CD4-positive, alpha-beta T cell treated with Interleukin-4 for 4 hours (primary cell): ENCODE results near the gene POLD2.
"Not testable (repeated sequence)": the region's sequence is repeated elsewhere in the genome, so short reads cannot be mapped to it uniquely, and the experiment has no call there.

ENCODE experiments used
- DNase-seq: peaks from one replicate; pipeline ENCODE4 v3.0.0-alpha.2; 2020

POLD2 gene

DNA sequence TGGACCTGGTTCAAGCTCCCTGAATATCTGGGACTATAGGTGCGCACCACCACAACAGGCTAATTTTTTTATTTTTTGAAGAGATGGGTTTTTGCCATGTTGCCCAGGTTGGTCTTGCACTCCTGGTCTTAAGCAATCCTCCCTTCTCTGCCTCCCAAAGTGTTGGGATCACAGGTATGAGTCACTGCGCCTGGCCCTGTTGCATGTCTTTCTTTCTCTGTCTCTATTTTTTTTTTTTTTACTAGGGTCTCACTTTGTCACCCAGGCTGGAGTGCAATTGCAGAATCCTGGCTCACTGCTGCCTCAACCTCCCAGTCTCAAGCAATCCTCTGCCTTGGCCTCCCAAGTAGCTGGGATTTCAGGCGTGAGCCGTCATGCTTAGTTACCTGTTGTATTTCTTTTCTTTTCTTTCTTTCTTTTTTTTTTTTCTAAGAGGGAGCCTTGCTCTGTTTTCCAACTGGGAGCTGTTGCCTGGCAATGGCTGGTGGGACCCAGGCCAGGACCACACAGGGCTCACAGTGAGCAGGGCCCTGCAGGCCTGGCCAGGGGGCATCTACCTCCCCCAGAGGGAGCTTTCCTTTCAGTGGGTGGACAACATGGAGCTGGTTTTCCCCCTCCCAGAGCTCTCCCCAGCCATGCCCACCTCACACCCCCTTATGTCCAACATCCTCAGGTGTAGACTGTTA, 11.7 kb upstream of the POLD2 start:
- no peak for DNase-seq

DNA sequence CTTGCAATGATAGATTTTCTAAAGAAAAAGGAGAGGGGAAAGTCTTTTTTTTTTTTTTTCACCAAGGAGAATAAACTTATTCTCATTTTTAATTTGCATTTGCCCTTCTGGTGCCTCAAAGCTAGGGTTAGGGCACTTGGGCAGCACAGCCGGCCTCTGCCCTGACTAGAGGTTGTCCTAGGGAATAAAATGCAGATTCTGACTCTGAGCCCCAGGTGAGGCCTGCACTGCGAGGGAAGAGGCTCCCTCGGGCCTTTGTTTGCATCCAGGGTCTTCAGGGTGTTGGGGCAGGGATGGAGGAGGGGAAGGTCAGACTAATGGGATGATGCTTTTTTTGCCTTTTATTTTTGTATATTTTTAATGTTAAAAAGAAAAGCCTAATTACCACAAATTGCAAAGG, 9.9 kb upstream of the POLD2 start:
- DNase-seq = no peak

DNA sequence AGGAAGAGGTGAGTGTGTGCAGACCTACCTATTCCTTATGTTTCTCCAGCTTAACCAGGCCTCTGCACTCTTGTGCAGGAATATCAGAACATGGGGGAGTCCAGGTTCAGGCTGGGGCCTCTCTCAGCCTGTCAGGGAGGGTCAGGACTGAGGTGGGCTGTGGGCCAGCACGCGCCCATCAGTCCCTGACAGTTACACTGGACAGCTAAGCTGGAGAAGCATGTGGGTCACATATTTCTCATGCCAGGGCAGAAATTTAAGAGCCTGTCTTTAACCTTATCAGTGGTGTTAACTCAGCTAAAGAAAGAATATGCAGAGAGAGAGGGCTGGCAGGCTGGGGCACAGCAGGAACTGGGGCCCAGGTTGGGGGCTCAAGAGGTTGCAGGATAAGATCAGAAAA, 8.7 kb upstream of the POLD2 start:
- DNase-seq = no peak

DNA sequence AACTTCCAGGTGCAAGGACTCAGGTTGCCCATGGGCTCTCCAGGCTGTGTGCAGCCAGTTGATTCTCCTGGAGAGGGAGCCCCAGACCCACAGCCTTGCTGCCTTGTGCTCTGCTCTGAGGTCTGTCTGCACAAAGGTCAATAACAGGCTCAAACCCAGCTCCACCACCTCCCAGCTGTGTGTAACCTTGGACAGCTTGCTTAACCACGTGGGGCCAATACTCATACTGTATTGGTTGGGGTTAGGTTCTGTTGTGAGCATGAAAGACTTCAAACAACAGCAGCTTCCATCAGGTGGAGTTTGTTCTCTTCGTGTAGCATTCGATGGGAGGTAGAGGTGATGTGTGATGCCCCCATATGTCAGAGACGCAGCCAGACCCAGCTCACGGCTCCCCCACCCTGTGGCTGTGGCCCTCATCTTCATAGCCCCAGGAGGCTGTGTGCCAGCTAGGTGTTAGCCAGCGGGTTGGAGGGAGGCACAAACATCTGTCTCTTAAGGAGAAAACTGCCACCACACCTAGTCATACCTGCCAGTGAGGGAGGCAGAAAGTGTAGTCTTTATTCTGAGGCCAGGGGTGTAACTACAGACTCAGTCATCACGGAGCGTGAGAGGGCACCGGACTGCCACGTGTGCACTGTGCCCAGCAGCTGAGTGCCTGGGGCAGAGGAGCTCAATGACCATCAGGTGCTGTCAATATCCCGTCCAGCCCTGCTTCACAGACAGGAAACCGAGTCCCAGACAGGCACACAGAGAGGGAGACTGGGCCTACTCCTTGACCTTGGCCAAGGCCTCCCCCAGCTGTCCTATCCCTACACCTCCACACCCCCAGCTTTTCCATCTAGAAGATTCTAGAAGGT, 8.1 kb upstream of the POLD2 start:
- DNase-seq = no peak

DNA sequence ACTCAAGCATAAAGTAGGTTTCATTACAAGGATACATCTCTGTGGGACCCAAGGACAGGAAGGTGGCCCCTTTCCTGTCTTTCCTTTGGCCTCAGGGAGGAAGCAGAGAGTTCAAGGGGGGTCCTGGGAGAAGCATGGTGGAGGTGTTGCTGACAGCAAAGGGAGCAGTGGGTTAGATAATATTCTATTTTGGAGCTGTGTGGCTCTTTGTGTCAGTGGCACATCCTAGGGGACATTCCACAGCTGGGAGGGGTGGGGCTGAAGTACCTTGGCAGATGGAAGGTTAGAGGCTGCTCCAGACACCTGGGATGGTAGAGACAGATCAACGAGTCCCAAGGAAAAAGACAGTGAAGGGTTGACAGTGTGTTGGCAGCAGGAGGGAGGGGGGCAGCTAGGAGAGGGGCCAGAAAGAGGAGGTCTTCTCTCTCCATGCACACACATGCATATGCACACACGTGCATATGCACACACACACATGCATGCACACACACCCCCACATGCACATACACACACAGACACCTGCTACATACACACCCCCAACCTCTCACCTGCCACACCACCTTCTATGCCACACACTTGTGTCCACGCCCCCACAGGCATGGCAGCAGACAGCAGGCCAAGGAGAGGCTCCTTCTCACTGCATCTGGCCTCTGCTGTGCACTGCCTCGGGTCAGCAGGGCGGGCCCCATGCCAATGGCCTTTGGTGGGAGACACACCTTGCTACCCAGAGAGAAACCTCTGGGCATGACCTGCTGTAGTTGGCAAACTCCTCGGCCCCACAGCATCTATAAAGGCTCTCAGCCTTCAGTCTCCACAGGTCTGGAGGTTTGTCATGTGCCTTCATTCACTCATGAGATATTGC, 5.6 kb upstream of the POLD2 start:
- DNase-seq = no peak

DNA sequence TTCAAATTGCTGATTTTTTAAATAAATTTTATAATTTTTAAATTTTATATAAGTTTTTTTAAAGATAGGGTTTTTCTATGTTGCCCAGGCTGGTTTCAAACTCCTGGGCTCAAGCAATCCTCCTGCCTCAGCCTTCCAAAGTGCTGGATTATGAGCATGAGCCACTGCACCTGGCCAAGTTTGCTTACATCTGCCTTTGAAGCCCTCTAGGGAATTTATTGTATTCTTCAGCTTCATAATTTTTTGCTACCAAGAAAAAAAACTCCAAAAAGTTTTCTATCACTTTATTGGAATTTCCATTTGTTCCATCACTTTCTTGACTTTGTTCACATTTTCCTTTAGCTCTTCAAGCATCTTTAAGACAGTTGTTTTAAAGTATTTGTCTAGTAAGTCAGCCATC, 3.8 kb upstream of the POLD2 start:
- DNase-seq = no peak

DNA sequence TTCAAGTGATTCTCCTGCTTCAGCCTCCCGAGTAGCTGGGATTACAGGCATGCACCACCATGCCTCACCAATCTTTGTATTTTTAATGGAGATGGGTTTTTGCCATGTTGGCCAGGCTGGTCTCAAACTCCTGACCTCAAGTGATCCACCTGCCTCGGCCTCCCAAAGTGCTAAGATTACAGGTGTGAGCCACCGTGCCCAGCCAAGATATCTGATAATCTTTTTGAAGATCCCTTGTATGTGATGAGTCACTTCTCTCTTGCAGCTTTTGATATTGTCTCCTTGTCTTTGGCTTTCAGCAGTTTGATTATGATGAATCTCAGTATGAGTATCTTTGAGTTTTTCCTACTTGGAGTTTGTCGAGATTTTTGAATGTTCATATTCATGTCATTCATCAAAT, 3.2 kb upstream of the POLD2 start:
- DNase-seq = not testable (repeated sequence)

DNA sequence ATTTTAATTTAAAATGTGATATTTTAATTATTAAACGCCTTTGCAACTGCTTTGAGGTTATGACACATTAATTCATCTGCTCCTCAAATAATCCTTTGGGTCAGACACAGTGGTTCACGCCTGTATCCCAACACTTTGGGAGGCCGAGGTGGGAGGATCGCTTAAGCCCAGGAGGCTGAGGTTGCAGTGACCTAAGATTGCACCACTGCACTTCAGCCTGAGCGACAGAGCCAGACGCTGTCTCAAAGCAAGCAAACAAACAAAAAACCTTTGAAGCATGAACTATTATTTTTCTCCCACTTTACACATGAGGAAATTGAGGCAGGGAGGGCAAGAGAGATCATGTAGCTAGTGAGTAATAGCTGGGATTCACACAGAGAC, 1.5 kb upstream of the POLD2 start:
- DNase-seq = no peak

DNA sequence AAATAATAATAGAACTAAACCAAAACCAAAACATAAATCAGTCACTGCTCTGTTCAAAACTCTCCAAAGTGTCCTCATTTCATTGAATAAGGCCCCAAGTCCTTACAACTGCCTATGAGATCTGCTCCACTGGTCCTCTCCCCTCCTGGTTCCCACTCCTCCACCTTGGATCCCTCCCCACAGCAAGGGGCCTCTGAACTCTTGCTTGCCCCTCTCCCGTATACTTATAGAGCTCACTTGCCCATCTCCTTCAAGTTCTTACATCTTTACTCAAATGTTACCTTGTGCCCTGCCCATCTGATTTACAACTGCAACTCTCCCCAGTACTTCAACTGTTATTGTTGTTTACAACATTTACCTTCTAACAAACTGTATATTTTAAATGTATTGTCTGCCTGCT, 819 bp downstream of the POLD2 start:
- no peak for DNase-seq

DNA sequence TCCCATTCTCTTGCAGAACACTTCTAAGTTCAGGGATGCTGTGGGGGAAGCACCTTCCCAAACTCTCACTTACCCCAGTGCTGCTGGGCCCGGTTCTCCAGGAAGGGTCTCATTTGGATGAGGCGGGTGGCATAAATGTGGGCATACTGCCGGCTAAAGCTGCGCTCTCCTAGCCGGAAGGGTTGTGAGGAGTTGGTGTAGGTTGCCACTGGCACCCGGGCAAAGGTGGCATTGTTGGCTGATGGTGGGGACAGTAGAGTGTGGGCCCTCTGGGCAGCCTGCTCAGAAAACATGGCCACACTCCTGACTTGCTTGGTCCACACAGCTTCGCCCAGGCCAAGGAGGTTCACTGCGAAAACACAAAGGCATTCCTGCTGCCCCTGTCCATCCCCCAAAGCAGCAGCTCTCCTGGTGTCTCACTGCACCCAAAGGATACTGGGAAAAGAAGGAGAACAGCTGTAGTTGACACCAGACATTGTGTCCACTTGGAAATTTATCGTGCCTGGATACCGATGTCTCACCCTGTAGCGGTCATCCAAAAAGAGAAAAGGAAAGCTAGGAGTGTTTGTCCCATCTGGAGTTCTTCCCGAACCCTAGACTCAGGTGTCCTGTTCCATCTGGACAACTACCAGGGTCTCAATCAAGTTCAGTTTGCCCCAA, 1.5 kb downstream of the POLD2 start:
- no peak for DNase-seq

DNA sequence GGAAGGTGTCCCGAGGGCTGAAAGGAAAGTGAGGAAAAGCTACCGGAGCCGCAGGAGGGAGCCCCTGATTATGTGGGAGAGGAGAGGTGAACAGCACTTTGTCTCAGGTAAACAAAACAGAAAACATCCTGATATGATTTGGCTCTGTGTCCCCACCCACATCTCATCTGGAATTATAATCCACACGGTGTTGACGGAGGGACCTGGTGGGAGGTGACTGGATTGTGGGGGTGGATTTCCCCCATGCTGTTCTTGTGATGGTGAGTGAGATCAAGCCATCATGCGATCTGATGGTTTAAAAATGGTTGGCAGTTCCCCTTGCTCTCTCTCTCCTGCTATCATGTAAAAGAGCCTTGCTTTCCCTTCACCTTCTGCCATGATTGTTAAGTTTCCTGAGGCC, 3.0 kb downstream of the POLD2 start:
- no peak for DNase-seq

DNA sequence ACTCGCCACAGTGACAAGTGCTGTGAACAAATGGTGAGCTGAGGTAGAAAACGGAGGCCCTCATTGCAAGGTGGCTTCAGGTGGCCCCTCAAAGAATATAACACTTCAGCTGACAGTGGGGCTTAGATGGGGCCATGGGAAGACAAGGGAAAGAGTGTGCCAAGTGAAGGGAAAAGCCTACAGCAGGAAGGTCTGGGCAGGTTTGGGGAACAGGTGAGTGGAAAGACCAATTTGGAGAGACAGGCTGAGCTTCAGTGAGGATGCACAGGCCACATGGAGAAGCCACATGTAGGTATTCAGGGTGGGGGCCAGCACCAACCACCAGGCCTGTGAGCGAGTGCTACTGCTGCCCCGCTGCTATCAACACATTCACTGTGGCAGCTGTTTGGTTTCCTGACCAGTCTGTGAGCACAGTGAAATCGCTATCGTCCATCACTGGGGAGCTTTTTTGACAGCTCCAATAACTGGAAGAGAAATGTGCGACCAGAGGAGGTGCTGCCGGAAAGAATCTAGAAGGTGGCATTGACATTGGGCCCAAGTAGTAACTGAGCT, 3.4 kb downstream of the POLD2 start:
- no peak for DNase-seq

DNA sequence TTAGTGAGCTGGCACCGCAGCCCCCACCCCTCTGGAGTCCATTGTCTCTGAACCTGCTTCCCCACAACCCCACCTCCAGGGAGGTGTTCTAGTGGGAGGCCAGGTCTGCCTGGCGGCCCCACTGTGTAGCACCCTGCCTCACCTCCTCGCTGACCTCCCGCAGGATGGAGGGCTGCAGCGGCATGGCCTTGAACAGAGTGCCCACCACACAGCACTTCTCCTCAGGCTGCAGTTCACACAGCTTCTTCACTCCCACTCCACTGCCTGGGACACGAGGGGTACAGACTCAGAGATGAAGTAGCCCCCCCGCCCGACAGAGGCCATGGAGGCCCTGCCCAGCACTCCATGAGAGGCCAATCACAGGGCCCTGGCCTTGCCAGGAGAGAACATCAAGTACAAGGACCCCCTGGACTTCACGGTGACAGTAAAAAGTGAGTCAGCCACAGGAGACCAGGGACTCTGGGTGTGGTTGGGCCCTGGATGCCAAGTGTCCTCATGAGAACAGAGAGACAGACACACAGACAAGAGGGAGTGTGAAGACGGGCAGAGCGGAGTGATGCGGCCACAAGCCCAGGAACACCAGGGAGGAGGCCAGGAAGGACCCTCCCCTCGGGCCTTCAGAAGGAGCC, 5.4 kb downstream of the POLD2 start:
- no peak for DNase-seq

DNA sequence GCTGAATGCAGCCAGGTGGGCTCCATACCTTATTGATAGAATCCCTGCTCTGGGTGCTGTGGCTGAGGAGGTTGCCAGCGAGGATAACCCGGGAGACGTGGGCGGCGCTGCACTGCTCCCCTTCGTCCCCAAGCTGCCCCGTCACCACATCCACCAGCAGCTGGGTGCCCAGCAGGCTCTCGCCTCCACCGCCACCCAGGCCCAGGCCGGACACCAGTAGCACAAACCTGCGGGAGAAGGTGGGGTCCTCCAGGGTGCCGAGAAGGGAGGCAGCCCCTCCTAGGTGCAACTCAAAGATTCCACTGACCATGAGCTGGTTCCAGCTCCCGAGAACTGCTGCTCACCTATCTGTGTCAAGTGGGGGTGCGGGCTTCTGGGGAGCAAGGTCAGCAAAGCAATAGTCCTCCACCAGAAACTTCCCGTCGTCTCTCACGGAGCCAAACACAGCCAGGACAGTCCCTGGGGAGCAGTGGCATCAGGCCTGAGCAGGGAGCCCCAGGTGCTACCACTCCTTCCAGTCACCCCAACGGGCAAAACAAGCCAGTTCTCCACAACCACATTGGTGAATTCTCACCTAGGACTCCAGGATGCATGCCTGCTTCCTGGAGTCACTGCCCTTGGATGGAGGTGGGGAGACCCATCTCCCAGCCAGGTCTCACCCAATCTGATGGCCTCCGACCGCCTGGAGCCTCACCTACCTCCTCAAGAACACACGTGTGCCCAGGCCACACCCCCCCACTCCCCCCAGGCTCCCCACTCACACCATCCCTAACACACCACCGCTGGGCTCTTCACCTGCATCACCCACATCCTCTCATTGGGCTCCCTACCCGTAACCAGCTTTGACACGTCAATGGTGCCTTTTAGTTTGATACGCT, 6.3 kb downstream of the POLD2 start:
- DNase-seq = no peak

DNA sequence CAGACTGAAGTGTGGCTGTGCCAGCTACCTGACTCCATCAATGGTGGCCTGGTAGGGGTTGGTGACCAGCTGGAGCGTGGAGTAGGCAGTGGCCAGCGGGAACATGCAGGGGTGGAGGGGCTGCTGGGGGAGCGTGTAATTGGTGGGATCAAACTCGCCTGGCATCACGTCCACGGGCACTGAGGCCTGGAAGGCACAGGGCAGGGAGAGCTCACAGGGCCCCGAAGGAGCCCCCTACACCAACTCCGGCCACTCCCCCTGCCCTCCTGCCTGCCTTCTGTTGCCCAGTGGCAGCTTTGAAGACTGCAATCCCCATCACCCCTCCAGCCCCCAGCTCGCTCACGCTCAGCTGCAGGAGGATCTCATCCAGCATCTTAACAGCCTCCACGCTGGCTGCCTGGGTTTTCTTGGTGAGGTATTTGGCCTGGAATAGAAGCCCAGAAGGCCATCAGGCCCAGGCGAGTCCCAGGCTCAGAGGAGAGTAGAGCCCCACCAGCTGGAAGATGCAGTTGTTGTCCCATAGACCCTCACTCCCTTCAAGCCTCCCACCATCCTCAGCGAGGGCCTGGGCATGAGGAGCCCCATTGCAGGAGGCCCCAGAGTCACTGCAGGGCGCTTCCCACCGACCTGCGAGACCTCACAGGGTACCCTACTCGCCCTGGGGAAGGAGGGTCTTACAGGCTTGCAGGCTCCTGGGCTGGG, 7.1 kb downstream of the POLD2 start:
- no peak for DNase-seq

DNA sequence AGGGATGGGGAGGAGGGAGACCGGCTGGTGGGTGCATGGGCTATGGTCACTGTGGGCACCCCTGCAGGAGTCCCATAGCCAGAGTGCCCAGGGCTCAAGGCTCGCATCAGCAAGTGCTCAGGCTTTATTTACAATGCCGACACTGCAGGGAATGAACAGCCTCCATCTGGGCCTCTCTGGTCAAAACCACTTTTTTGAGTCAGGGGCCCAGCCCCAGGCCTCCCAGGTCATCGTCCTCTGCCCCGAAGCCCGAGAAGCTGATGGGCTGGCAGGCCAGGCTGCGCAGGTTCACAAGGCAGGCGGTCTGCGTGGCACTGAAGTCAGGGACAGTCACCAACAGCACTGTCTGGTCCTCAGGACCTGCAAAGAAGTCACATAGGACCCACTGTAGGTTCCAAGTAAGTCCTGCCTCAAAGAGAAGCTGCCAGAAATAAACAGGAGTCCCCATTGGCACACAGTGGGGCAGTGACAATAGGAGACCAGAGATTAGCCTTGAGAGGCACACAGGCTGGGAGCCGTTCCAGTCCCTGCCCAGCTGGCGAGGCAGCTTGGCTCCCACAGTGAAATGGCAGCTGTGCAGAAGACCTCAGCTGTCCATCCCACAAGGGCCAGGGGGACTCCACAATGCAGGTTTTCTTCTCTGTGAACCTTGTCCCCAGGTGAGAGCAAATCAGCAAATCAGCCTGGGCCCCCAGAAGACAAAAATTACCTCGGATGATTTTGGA, 8.6 kb downstream of the POLD2 start:
- no peak for DNase-seq

DNA sequence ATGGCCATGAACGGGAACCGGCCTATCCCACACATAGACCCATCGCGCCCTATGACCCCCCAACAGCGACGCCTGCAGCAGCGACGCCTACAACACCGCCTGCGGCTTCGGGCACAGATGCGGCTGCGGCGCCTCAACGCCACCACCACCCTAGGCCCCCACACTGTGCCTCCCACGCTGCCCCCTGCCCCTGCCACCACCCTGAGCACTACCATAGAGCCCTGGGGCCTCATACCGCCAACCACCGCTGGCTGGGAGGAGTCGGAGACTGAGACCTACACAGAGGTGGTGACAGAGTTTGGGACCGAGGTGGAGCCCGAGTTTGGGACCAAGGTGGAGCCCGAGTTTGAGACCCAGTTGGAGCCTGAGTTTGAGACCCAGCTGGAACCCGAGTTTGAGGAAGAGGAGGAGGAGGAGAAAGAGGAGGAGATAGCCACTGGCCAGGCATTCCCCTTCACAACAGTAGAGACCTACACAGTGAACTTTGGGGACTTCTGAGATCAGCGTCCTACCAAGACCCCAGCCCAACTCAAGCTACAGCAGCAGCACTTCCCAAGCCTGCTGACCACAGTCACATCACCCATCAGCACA, 9.5 kb downstream of the POLD2 start:
- DNase-seq = no peak

DNA sequence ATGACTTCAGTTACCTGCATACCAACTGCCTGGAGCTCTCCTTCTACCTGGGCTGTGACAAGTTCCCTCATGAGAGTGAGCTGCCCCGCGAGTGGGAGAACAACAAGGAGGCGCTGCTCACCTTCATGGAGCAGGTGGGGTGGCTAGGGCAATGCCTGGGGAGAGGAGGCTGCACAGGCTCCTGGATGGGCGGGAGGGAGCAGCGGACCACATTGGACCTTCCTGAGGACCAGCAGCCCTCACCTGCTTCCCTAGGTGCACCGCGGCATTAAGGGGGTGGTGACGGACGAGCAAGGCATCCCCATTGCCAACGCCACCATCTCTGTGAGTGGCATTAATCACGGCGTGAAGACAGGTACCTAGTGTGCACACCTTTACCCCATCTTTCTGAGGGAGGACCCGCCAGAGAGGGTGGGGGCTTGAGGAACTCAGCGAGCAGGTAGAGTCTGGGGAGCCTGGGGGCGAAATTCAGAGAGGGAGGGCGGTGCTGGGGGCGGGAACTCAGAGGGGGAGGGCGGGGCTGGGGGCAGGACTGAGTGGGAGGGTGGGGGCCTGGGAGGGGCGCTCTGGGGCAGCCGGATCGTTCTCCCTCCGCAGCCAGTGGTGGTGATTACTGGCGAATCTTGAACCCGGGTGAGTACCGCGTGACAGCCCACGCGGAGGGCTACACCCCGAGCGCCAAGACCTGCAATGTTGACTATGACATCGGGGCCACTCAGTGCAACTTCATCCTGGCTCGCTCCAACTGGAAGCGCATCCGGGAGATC, 10.2 kb downstream of the POLD2 start:
- no peak for DNase-seq
